Kidney (tissue), 22 donors: ENCODE data around the gene PPP2R3B. TPM values are rescaled to one million over a fixed set of nuclear protein-coding genes. Genes with fewer than 3 reads are reported as not detected.

ENCODE experiments used
- DNase-seq, 5 donors: peaks; one replicate each; pipeline ENCODE4 v3.0.0-alpha.2; 2013 to 2020
- FAIRE-seq: peaks from 2 replicates; lab custom pipeline; 2012; peaks lifted over from hg19 to GRCh38; lab: Jason Lieb, UNC
- H3K27ac ChIP-seq, 2 donors: one replicate each; pipeline ENCODE4 v1.7.0; 2013; ENCODE audit warnings: low read depth in 2 of 2, low read length in 2 of 2, inconsistent platforms in 1 of 2
- H3K27me3 ChIP-seq: one replicate; pipeline ENCODE4 v1.7.1; 2013; ENCODE audit warnings: low read length, inconsistent platforms; ENCODE audit not compliant: control insufficient read depth, insufficient read depth
- H3K36me3 ChIP-seq, 3 donors: one replicate each; pipeline versions ENCODE4 v1.7.0 to v1.7.1; 2013; ENCODE audit warnings: low read length in 3 of 3, control low read depth in 1 of 3, inconsistent platforms in 1 of 3; ENCODE audit not compliant: insufficient read depth in 3 of 3, control insufficient read depth in 2 of 3
- H3K4me1 ChIP-seq, 3 donors: one replicate each; pipeline versions ENCODE4 v1.7.0 to v1.7.1; 2013; ENCODE audit warnings: low read length in 3 of 3, inconsistent platforms in 1 of 3, low read depth in 1 of 3; ENCODE audit not compliant: control insufficient read depth in 2 of 3, insufficient read depth in 2 of 3
- H3K4me3 ChIP-seq, 3 donors: one replicate each; pipeline versions ENCODE4 v1.7.0 to v1.8.1; 2013; ENCODE audit warnings: low read length in 3 of 3, control low read depth in 1 of 3, inconsistent platforms in 1 of 3
- H3K9ac ChIP-seq, 3 donors: one replicate each; pipeline versions ENCODE4 v1.7.0 to v1.7.1; 2013; ENCODE audit warnings: low read length in 3 of 3, control low read depth in 1 of 3, inconsistent platforms in 1 of 3
- H3K9me3 ChIP-seq, 3 donors: one replicate each; pipeline versions ENCODE4 v1.7.0 to v1.7.1; 2013; ENCODE audit warnings: low read length in 3 of 3, control low read depth in 1 of 3, inconsistent platforms in 1 of 3; ENCODE audit not compliant: control insufficient read depth in 2 of 3, insufficient read depth in 1 of 3
- CTCF ChIP-seq: IDR thresholded peaks from 3 replicates; pipeline ENCODE4 v1.5.1; 2012; ENCODE audit warnings: mild to moderate bottlenecking, moderate library complexity, borderline replicate concordance; ENCODE audit not compliant: insufficient read depth; ENCODE audit errors: extremely low read depth
- intact Hi-C: fragments of 100-400 bp; cut with DNase I; formaldehyde crosslinking; loops from one replicate; pipeline ENCODE4 v1.11.1; 2022
- long read RNA-seq, 10 donors: library from polyadenylated mRNA in 1 of 10; unstranded in 1 of 10; transcript quantifications; one replicate each; pipeline ENCODE4 v2.0.0 and lab custom pipeline, GENCODE V29; 2021 to 2026
- polyA plus RNA-seq: library from polyadenylated mRNA; stranded (reverse); fragments of 350-450 nt; fragmentation: Illumina TruSeq; extraction: RNeasy Lipid Tissue Mini Kit (QIAGEN cat#74804); gene quantifications from one replicate; pipeline ENCODE4 v1.2.3, GENCODE V29; 2014; ENCODE audit warnings: low read depth, low replicate concordance; ENCODE audit not compliant: insufficient read depth
- total RNA-seq: library from RNA; stranded (reverse); fragmentation: NEBNext Ultra II Directional; extraction: Animal tissue kit (Norgen Biotek cat#: 25700); gene quantifications from one replicate; pipeline ENCODE4 v1.2.1, GENCODE V29; 2021
- donor health status: control.
- donor health status: control.
- donor health status: control.
- donor health status: control.
- donor health status: control.
- donor health status: DM: yes; HTN: yes; CAD: no.
- donor health status: Normal renal cell carcinoma (clear cell type).

PPP2R3B gene
- total RNA-seq: 14.4 TPM
- polyA plus RNA-seq: 14.1 TPM
- long read RNA-seq, donor 1, transcript PPP2R3B-202 (13 exons, 2,151 nt): major isoform, 9 of 9 reads
- long read RNA-seq, donor 1, partial matches to known transcripts: 0 of 9 reads
- long read RNA-seq, donor 1, other reads (novel, unspliced or antisense): 0 of 9 reads
- long read RNA-seq, donor 2, transcript PPP2R3B-202 (13 exons, 2,151 nt): major isoform, 5 of 5 reads
- long read RNA-seq, donor 2, partial matches to known transcripts: 0 of 5 reads
- long read RNA-seq, donor 2, other reads (novel, unspliced or antisense): 0 of 5 reads
- long read RNA-seq, donor 3, transcript PPP2R3B-202 (13 exons, 2,151 nt): major isoform, 6 of 6 reads
- long read RNA-seq, donor 3, partial matches to known transcripts: 0 of 6 reads
- long read RNA-seq, donor 3, other reads (novel, unspliced or antisense): 0 of 6 reads
- long read RNA-seq, donor 4, transcript PPP2R3B-202 (13 exons, 2,151 nt): major isoform, 5 of 5 reads
- long read RNA-seq, donor 4, partial matches to known transcripts: 0 of 5 reads
- long read RNA-seq, donor 4, other reads (novel, unspliced or antisense): 0 of 5 reads
- long read RNA-seq, donor 5: 0 reads
- long read RNA-seq, donor 6, transcript PPP2R3B-202 (13 exons, 2,151 nt): major isoform, 6 of 6 reads
- long read RNA-seq, donor 6, partial matches to known transcripts: 0 of 6 reads
- long read RNA-seq, donor 6, other reads (novel, unspliced or antisense): 0 of 6 reads
- long read RNA-seq, donor 7, transcript PPP2R3B-202 (13 exons, 2,151 nt): major isoform, 7 of 25 reads
- long read RNA-seq, donor 7, partial matches to known transcripts: 4 of 25 reads
- long read RNA-seq, donor 7, other reads (novel, unspliced or antisense): 13 of 25 reads
- long read RNA-seq, donor 8, partial matches to known transcripts: 0 of 2 reads
- long read RNA-seq, donor 8, other reads (novel, unspliced or antisense): 0 of 2 reads
- long read RNA-seq, donor 9, partial matches to known transcripts: 0 of 2 reads
- long read RNA-seq, donor 9, other reads (novel, unspliced or antisense): 0 of 2 reads
- long read RNA-seq, donor 10, partial matches to known transcripts: 0 of 3 reads
- long read RNA-seq, donor 10, other reads (novel, unspliced or antisense): 0 of 3 reads

DNA sequence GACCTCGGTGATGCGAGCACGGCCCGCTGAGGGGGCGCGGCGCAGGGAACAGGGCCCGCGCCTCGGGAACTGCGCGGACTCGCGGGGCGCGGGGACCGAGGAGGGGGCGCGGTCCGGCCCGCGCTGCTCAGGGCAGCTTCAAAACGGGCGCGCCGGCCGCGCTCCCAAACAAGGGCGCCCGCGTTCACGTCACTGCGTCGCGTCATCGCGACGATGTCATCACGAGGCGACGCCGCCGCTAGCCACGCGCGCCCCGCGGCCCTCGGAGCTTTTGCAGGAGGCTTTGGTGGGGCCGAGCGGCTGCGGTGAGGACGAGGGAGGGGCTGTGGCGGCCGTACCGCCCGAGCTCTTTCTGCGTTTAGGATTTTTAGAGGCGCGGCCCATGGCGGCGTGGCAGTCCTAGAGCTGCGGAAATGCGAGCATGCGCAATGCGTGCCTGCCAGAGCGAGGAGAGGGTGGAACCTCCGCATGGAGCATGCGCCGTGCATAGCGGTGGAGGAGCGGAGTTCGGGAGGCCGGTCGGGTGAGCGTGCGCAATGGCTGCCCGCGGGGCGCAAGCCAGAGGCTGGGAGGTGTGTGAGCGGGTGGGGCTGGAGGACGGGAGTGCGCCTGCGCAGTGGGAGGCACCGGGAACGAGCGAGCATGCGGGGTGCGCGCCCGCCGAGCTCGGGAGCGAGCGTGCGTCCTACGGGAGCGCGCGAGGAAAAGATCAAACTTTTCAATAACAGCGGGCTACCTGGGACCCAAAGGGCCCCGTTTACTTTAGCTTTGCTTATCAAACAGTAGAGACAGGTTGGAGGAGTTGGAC, at the start of gene PPP2R3B:
TSS of gene PPP2R3B (minus strand) at position 140 of the 808 bp plus-strand sequence. CDS start 216 bp downstream, outside the sequence.
- Histone ChIP-seq H3K4me1 (peaks cover 0 to 2% (median 0%) of the 10 kb centered on the region in 3 donors), H3K27ac (peak within 1 kb of the TSS; percentile 100), H3K27me3 (no peaks in the 10 kb centered on the region), H3K36me3 (no peaks in the 10 kb centered on the region), H3K9ac (peak within 1 kb of the TSS; percentile 75 to 96 (median 89)), H3K9me3 (no peaks in the 10 kb centered on the region), H3K4me3 (peak within 1 kb of the TSS; percentile 87 to 94 (median 90))
- peak; percentile 71 for FAIRE-seq
- peak; percentile 99 to 100 (median 99) for DNase-seq
- TF ChIP-seq CTCF: no peak
- intact Hi-C loops: no loop called here

- Histone ChIP-seq H3K9me3 (no peaks in the 10 kb centered on the region), H3K4me3 (no peak overlapping the region), H3K9ac (no peak overlapping the region), H3K27ac (no peak overlapping the region), H3K36me3 (no peaks in the 10 kb centered on the region), H3K4me1 (no peaks in the 10 kb centered on the region), H3K27me3 (peaks cover 2% of the 10 kb centered on the region)
- DNase-seq (peak in 1 of 5 donors; percentile 41), FAIRE-seq (no peak)
- intact Hi-C loops: no loop called here
- no peak for TF ChIP-seq CTCF
Observed at GRCh38 chrX:435536-436122, 48.9 kb upstream of the PPP2R3B start.

DNA sequence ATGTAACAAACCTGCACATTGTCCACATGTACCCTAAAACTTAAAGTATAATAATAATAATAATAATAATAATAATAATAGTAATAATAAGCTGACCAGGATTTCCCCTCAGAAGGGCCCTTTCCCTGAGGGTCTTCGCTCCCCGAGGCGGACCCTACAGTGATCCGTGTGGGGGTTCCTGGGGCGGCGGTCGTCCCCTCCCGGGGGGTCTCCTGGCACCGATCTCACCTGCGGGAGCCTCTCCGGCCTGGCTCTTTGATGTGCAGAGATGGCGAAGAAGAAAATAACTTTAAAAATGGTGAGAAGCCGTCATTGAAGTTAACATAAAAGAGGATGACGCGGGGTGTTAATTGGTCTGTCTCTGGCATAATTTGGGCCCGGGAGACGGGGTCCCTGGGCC, 48.2 kb upstream of the PPP2R3B start:
- Histone ChIP-seq H3K27me3 (peaks cover 2% of the 10 kb centered on the region), H3K4me3 (no peak overlapping the region), H3K27ac (no peak overlapping the region), H3K36me3 (no peaks in the 10 kb centered on the region), H3K9ac (no peak overlapping the region), H3K4me1 (no peaks in the 10 kb centered on the region), H3K9me3 (no peaks in the 10 kb centered on the region)
- FAIRE-seq (no peak), DNase-seq (peak in 1 of 5 donors; percentile 22)
- no peak for TF ChIP-seq CTCF
- intact Hi-C loops: no loop called here
